Measurements from ENCODE around the gene CHCHD3.

DNA sequence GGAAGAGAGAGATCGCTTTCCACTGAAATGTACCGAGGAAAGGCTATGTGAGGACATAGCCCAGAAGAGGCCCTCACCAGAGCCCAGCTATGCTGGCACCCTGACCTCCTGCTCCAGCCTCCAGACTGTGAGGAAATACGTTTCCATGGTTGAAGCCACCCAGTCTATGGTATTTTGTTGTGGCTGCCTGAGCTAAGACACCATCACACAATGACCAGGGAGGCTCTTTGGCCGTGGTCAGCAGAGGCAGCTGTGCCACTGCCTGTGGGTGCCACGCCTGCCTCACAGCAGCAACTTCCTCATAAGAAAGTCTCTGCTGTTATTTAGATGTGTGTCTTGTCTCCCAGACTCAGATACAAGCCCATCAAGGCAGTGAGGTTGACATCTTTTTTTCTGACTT, 322.9 kb downstream of the CHCHD3 start:
- TF ChIP-seq, protein P1, sequence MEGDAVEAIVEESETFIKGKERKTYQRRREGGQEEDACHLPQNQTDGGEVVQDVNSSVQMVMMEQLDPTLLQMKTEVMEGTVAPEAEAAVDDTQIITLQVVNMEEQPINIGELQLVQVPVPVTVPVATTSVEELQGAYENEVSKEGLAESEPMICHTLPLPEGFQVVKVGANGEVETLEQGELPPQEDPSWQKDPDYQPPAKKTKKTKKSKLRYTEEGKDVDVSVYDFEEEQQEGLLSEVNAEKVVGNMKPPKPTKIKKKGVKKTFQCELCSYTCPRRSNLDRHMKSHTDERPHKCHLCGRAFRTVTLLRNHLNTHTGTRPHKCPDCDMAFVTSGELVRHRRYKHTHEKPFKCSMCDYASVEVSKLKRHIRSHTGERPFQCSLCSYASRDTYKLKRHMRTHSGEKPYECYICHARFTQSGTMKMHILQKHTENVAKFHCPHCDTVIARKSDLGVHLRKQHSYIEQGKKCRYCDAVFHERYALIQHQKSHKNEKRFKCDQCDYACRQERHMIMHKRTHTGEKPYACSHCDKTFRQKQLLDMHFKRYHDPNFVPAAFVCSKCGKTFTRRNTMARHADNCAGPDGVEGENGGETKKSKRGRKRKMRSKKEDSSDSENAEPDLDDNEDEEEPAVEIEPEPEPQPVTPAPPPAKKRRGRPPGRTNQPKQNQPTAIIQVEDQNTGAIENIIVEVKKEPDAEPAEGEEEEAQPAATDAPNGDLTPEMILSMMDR (IDR thresholded peaks at IDR 0.05), result no peak
- TF ChIP-seq POLR2AphosphoS5 (IDR thresholded peaks at IDR 0.05), result no peak
- no peak for TF ChIP-seq EP300 (IDR thresholded peaks at IDR 0.05)
